OCI-LY3 (cell line): ENCODE results near the gene RAB6A.

Source experiments
- EZH2phosphoT487 ChIP-seq: fragments of 200-600 bp; shearing (Covaris generic); IDR thresholded peaks from 2 replicates; pipeline ENCODE4 v1.6.1; 2018; ENCODE audit warnings: antibody characterized with exemption, mixed run types, low read depth
- TF ChIP-seq, protein P1 (sequence below): fragments of 200-600, 300-600 bp; sonication (generic); IDR thresholded peaks from 2 replicates; pipeline ENCODE4 v1.5.1; 2014; ENCODE audit warnings: antibody characterized with exemption, low read length, low read depth

DNA sequence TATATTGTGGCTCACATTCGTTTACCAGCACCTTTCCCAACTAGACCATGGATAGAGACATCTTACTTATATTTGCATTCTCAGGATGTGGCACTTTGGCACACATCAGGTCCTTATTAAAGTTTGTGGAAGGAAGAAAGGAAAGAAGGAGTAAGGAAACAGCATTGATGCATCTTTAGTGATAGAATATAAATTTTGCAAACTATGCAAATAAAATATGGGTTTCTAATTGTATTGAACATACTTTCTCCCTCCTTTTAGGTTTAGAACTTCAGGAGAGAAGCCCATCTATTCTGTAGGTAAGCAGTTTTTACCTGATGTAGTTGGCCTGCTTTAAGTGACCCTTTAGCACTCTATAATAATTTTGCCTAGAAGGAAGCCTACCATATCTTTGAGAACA is 47.2 kb upstream of the RAB6A start:
- TF ChIP-seq, protein P1, sequence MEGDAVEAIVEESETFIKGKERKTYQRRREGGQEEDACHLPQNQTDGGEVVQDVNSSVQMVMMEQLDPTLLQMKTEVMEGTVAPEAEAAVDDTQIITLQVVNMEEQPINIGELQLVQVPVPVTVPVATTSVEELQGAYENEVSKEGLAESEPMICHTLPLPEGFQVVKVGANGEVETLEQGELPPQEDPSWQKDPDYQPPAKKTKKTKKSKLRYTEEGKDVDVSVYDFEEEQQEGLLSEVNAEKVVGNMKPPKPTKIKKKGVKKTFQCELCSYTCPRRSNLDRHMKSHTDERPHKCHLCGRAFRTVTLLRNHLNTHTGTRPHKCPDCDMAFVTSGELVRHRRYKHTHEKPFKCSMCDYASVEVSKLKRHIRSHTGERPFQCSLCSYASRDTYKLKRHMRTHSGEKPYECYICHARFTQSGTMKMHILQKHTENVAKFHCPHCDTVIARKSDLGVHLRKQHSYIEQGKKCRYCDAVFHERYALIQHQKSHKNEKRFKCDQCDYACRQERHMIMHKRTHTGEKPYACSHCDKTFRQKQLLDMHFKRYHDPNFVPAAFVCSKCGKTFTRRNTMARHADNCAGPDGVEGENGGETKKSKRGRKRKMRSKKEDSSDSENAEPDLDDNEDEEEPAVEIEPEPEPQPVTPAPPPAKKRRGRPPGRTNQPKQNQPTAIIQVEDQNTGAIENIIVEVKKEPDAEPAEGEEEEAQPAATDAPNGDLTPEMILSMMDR: no peak
- TF ChIP-seq EZH2phosphoT487: no peak
